NCI-H2171 treated with DMSO at 0.1 percent for 48 hours (cell line): ENCODE results near the gene TBC1D19.

Source experiments
- DNase-seq: peaks from one replicate; lab custom pipeline; 2025; lab: John Stamatoyannopoulos, UW

TBC1D19 gene

GRCh38 chr4:26782168-26782829 lies 198.4 kb downstream of the TBC1D19 start:
- no peak for DNase-seq

GRCh38 chr4:26782830-26783202 lies 198.9 kb downstream of the TBC1D19 start:
- DNase-seq: no peak

GRCh38 chr4:26784207-26784865 lies 200.5 kb downstream of the TBC1D19 start:
- DNase-seq: no peak

- DNase-seq: no peak
Observed at GRCh38 chr4:26785312-26785711, 201.4 kb downstream of the TBC1D19 start.

- DNase-seq: no peak
Observed at GRCh38 chr4:26785810-26786209, 201.9 kb downstream of the TBC1D19 start.

GRCh38 chr4:26786916-26787315 lies 203.0 kb downstream of the TBC1D19 start:
- DNase-seq: no peak

GRCh38 chr4:26787461-26788340 lies 203.8 kb downstream of the TBC1D19 start:
- peak; percentile 62 for DNase-seq

GRCh38 chr4:26788341-26788733 lies 204.5 kb downstream of the TBC1D19 start:
- no peak for DNase-seq

- no peak for DNase-seq
Observed at GRCh38 chr4:26789208-26789607, 205.3 kb downstream of the TBC1D19 start.

- DNase-seq: no peak
Observed at GRCh38 chr4:26791346-26791745, 207.5 kb downstream of the TBC1D19 start.

- DNase-seq: no peak
Observed at GRCh38 chr4:26792639-26793038, 208.8 kb downstream of the TBC1D19 start.

- no peak for DNase-seq
Observed at GRCh38 chr4:26793735-26794134, 209.9 kb downstream of the TBC1D19 start.

- DNase-seq: no peak
Observed at GRCh38 chr4:26796081-26796480, 212.2 kb downstream of the TBC1D19 start.

GRCh38 chr4:26802790-26803189 lies 218.9 kb downstream of the TBC1D19 start:
- no peak for DNase-seq

GRCh38 chr4:26803211-26803861 lies 219.5 kb downstream of the TBC1D19 start:
- peak; percentile 80 for DNase-seq

GRCh38 chr4:26804451-26804850 lies 220.6 kb downstream of the TBC1D19 start:
- no peak for DNase-seq

- no peak for DNase-seq
Observed at GRCh38 chr4:26804925-26805324, 221.0 kb downstream of the TBC1D19 start.
